Sigmoid colon (tissue), 3 donors: ENCODE data around the gene GSG1L.

Experiments used
- CTCF ChIP-seq, 4 experiments: fragments of 450-650 bp in 3 of 4; fragments of 200-600 bp in 1 of 4; IDR thresholded peaks; one replicate each; pipeline ENCODE4 v1.5.1; 2016 to 2019; ENCODE audit warnings: antibody characterized with exemption in 4 of 4, mild to moderate bottlenecking in 3 of 4, moderate library complexity in 2 of 4
- POLR2A ChIP-seq, 2 donors: fragments of 450-650 bp; IDR thresholded peaks; one replicate each; pipeline ENCODE4 v1.6.1; 2016; ENCODE audit warnings: antibody characterized with exemption in 2 of 2, mild to moderate bottlenecking in 2 of 2, moderate library complexity in 2 of 2

GRCh38 chr16:27780468-27781194, 282.9 kb downstream of the GSG1L start:
- TF ChIP-seq POLR2A (IDR thresholded peaks at IDR 0.05) (no peak), CTCF (IDR thresholded peaks at IDR 0.05) (no peak)
